SH-SY5Y (cell line): ENCODE measurements around the gene CCDC3.

Source experiments
- GATA2 ChIP-seq: IDR thresholded peaks from 2 replicates; pipeline ENCODE4 v1.6.1; 2011; ENCODE audit warnings: mild to moderate bottlenecking, low read depth, low read length
- GATA3 ChIP-seq: IDR thresholded peaks from 2 replicates; pipeline ENCODE4 v1.6.1; 2011; ENCODE audit warnings: low read depth, mild to moderate bottlenecking, low read length, moderate library complexity

The CCDC3 gene

GRCh38 chr10:13001041-13001886 lies at the start of gene CCDC3:
CCDC3 (minus strand) TSS chr10:13001713; CDS start chr10:13001570, 143 bp downstream.
- TF ChIP-seq GATA2 (no peak), GATA3 (no peak)

GRCh38 chr10:13051126-13051694 lies 49.7 kb upstream of the CCDC3 start:
- TF ChIP-seq GATA3 (no peak), GATA2 (no peak)

GRCh38 chr10:13049774-13050420 lies 48.4 kb upstream of the CCDC3 start:
- no peak for TF ChIP-seq GATA3
- no peak for TF ChIP-seq GATA2

GRCh38 chr10:13048762-13049161 lies 47.2 kb upstream of the CCDC3 start:
- no peak for TF ChIP-seq GATA3
- no peak for TF ChIP-seq GATA2

- TF ChIP-seq GATA3 (no peak), GATA2 (no peak)
Measured at GRCh38 chr10:13047529-13048206, 46.2 kb upstream of the CCDC3 start.

- TF ChIP-seq GATA3 (no peak), GATA2 (no peak)
Measured at GRCh38 chr10:13046851-13047528, 45.5 kb upstream of the CCDC3 start.

GRCh38 chr10:13043520-13043919 lies 42.0 kb upstream of the CCDC3 start:
- TF ChIP-seq GATA2 (no peak), GATA3 (no peak)

- TF ChIP-seq GATA3 (no peak), GATA2 (no peak)
Measured at GRCh38 chr10:13039761-13040160, 38.2 kb upstream of the CCDC3 start.

GRCh38 chr10:13038391-13038790 lies 36.9 kb upstream of the CCDC3 start:
- TF ChIP-seq GATA3 (no peak), GATA2 (no peak)

- TF ChIP-seq GATA2 (no peak), GATA3 (no peak)
Measured at GRCh38 chr10:13037832-13038231, 36.3 kb upstream of the CCDC3 start.

- TF ChIP-seq GATA3 (no peak), GATA2 (no peak)
Measured at GRCh38 chr10:13036841-13037240, 35.3 kb upstream of the CCDC3 start.

GRCh38 chr10:13026873-13027272 lies 25.4 kb upstream of the CCDC3 start:
- TF ChIP-seq GATA3 = no peak
- TF ChIP-seq GATA2 = no peak

GRCh38 chr10:13023754-13024153 lies 22.2 kb upstream of the CCDC3 start:
- TF ChIP-seq GATA2 = no peak
- no peak for TF ChIP-seq GATA3

GRCh38 chr10:13019280-13019679 lies 17.8 kb upstream of the CCDC3 start:
- TF ChIP-seq GATA3 (no peak), GATA2 (no peak)
